ENCODE results near the gene HIC1.

GRCh38 chr17:2060681-2061440 is 6.0 kb downstream of the HIC1 start:
- TF ChIP-seq CTCF (IDR thresholded peaks at IDR 0.05; ENCODE audit: insufficient read depth, low read length) (no peak), POLR2AphosphoS5 (IDR thresholded peaks at IDR 0.05; ENCODE audit: low read depth) (no peak)

Measured in HL-60 (cell line).